IPS DF 6.9 (cell line): ENCODE results near the gene DUSP16.

Experiments
- DNase-seq: peaks from one replicate; pipeline ENCODE4 v3.0.0-alpha.2; 2013; ENCODE audit warnings: low read depth, low spot score
- H3K27ac ChIP-seq: one replicate; pipeline ENCODE4 v1.5.1; 2013; ENCODE audit warnings: low read length, control low read depth
- H3K27me3 ChIP-seq: 2 replicates; pipeline ENCODE4 v1.6.1; 2013; ENCODE audit warnings: mild to moderate bottlenecking, low read length; ENCODE audit not compliant: control insufficient read depth, insufficient read depth
- H3K36me3 ChIP-seq: 2 replicates; pipeline ENCODE4 v1.6.1; 2013; ENCODE audit warnings: low read length; ENCODE audit not compliant: control insufficient read depth, insufficient read depth
- H3K4me1 ChIP-seq: 2 replicates; pipeline ENCODE4 v1.6.1; 2013; ENCODE audit warnings: low read length; ENCODE audit not compliant: control insufficient read depth, insufficient read depth
- H3K4me3 ChIP-seq: 2 replicates; pipeline ENCODE4 v1.5.1; 2013; ENCODE audit warnings: mild to moderate bottlenecking, low read length
- H3K9me3 ChIP-seq: 2 replicates; pipeline ENCODE4 v1.6.1; 2013; ENCODE audit warnings: low read length, inconsistent platforms; ENCODE audit not compliant: control insufficient read depth, insufficient read depth
- WGBS: extraction: QIAGEN DNeasy Blood & Tissue Kit; methylation state at CpG from one replicate; pipeline ENCODE4 v1.1.7; 2013; ENCODE audit warnings: mixed read lengths, missing lambda C conversion rate; ENCODE audit not compliant: insufficient read length, insufficient coverage; 5-methylcytosine and 5-hydroxymethylcytosine counted together

Gene DUSP16

DNA sequence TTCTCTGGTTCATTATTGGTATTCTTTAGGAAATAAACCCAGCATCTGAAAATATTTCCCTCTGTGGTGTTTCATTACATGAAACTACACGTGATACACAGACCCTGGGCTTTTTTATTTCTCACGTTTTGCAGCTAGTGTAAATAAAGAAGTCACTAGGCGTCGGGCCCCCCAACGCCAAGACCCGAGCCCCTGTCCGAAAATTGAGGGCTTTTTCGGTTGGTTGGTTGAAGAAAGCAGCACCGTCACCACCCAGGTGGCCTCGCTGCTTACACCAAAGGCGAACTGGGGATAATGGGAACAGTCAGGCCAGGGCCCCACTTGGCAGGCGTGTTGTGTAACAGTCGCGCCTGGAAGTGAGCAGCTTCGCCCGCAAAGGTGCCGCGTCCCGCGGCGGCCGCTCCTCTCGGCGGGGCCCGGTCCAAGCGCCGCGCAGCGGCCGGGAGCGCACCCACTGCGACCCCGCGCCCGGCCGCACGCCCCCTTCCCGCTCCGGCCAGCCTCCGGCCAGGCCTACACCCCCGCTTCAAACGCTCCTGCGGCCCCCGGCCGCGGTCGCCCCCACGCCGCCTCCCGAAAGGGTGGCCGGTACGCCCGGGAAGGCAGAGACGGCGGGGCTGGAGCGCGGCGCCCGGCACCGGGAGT, 1.2 kb downstream of the DUSP16 start:
- Histone ChIP-seq H3K36me3 (no peaks in the 10 kb centered on the region), H3K27me3 (no peaks in the 10 kb centered on the region), H3K9me3 (no peaks in the 10 kb centered on the region), H3K4me3 (peak overlapping the region; percentile 99), H3K27ac (no peak overlapping the region), H3K4me1 (peaks cover 4% of the 10 kb centered on the region; the same call in 1 of the 2 replicates)
- WGBS, result no CpG with 5 or more reads among the region's 60 CpGs
- no peak for DNase-seq

DNA sequence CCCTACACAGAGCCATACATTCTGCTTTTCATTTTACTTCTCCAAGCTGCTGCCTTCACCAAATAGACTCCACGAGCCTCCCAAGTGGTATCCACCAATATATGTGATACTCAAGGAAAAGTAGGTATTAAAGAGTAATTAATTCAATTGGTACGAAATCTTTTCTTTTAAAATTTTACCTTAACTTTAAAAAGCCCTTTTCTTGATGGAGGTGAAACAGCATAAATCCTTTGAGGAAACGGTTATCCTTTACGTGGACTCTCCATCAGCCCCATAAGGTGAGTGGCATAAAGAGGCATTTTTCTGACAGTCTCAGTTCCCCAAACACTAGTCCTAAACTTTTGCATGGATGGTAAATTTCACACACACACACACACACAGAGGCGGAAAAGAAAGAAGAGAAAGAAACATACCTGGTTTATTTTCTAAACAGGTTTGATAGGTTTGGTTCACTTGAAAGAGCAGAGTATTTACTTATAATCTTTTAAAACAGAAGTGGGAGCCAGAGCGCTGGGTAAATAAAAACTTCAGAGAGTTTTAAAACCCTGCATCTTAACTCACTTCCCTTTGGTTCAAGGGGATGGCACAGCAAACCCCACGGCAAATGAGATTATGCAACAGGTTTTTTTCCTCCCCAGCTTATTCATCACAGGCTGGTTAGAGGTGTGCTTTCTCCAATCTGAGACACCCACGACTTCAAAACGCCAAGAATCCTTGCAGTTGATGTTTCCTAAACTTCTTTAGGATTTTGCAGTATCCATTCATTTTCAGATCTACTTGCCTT, 1.9 kb downstream of the DUSP16 start:
- DNase-seq, result no peak
- Histone ChIP-seq H3K4me3 (peak overlapping the region; percentile 99; the same call in 1 of the 2 replicates), H3K9me3 (no peaks in the 10 kb centered on the region), H3K27me3 (no peaks in the 10 kb centered on the region), H3K27ac (no peak overlapping the region), H3K4me1 (peaks cover 4% of the 10 kb centered on the region; the same call in 1 of the 2 replicates), H3K36me3 (no peaks in the 10 kb centered on the region)
- no CpG with 5 or more reads among the region's 9 CpGs for WGBS

DNA sequence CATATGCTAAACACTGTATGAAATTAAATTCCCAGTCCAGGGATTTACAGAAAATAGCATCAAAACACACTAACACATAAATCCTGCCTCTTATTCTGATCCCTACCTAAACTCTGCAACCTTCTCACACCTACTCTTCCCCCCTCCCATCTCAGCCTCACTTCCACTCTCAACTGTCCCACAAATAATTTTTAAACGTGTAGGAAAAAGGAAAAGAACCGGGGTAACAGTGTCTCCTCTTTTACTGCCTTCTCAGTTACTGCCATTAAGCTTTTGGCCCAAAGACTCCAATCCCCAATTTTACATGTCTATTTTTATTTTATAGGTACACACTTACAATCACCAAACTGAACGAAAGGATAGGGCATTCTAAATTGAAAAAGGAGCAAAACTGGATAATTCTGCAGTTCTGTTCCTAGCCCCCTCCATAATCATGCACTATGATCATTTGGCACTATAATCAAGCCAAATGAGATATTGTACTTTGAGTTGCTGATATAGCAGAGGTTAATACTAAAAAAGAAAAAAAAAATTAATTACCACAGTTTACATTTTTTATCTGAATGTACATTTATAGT, 2.9 kb downstream of the DUSP16 start:
- Histone ChIP-seq H3K36me3 (no peaks in the 10 kb centered on the region), H3K4me3 (peak overlapping the region; percentile 9; the same call in 1 of the 2 replicates), H3K27me3 (no peaks in the 10 kb centered on the region), H3K9me3 (no peaks in the 10 kb centered on the region), H3K4me1 (peaks cover 4% of the 10 kb centered on the region; the same call in 1 of the 2 replicates), H3K27ac (no peak overlapping the region)
- WGBS, result no CpG with 5 or more reads among the region's 3 CpGs
- no peak for DNase-seq

DNA sequence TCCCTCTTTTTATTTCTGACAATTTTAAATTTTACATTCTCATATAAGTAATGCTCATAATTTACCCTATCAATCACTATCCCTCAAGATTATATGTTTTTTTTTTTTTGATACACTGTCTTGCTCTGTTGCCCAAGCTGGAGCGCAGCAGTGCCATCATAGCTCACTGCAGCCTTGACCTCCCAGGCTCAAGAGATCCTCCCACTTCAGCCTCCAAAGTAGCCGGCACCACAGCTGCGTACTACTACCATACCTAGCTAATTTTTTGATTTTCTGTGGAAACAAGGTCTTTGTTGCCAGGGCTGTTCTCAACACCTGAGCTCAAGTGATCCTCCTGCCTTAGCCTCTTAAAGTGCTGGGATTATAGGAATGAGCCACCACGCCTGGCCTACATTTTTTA, 4.4 kb downstream of the DUSP16 start:
- no CpG with 5 or more reads among the region's 4 CpGs for WGBS
- no peak for DNase-seq
- Histone ChIP-seq H3K4me3 (no peak overlapping the region), H3K27ac (no peak overlapping the region), H3K9me3 (no peaks in the 10 kb centered on the region), H3K36me3 (no peaks in the 10 kb centered on the region), H3K27me3 (no peaks in the 10 kb centered on the region), H3K4me1 (no peaks in the 10 kb centered on the region)

DNA sequence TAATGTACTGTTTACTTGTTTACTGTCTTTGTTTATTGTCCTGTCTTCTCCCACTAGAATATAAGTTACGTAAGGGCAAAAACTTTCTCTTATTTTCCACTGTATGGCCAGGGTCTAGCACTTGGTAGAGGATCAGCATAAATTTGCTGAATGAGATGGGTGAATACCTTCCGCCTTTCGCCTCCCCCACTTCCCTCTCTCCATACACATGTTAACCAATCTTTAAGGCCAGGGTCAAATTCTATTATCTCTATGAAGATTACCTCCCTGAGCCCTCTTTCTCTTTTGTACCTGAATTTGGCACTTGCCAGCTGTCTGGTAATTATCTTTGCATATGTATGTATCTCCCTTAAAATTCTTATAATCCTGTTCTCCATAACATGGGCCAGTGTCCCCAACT, 4.9 kb downstream of the DUSP16 start:
- no peaks in the 10 kb centered on the region for H3K4me1 ChIP-seq
- no peak overlapping the region for H3K27ac ChIP-seq
- no peak overlapping the region for H3K4me3 ChIP-seq
- H3K36me3 ChIP-seq, result no peaks in the 10 kb centered on the region
- no peaks in the 10 kb centered on the region for H3K9me3 ChIP-seq
- no peak for DNase-seq
- WGBS, result no CpG with 5 or more reads among the region's 3 CpGs
- no peaks in the 10 kb centered on the region for H3K27me3 ChIP-seq

DNA sequence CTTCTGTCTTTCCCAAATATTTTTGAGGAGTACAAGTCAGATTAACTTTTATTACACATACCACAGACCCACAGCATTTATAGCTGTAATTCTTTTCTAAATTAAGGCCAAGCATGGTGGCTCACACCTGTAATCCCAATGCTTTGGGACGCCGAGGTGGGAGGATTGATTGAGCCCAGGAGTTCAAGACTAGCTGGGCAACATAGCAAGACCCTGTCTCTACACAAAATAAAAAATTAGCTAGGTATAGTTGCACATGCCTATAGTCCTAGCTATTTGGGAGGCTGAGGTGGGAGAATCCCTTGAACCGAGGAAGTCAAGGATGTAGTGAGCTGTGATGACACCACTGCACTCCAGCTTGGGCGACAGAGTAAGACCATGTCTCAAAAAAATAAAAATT, 7.0 kb downstream of the DUSP16 start:
- Histone ChIP-seq H3K9me3 (no peaks in the 10 kb centered on the region), H3K27me3 (no peaks in the 10 kb centered on the region), H3K4me3 (no peak overlapping the region), H3K36me3 (no peaks in the 10 kb centered on the region), H3K4me1 (no peaks in the 10 kb centered on the region), H3K27ac (no peak overlapping the region)
- no peak for DNase-seq
- WGBS, result no CpG with 5 or more reads among the region's 4 CpGs

DNA sequence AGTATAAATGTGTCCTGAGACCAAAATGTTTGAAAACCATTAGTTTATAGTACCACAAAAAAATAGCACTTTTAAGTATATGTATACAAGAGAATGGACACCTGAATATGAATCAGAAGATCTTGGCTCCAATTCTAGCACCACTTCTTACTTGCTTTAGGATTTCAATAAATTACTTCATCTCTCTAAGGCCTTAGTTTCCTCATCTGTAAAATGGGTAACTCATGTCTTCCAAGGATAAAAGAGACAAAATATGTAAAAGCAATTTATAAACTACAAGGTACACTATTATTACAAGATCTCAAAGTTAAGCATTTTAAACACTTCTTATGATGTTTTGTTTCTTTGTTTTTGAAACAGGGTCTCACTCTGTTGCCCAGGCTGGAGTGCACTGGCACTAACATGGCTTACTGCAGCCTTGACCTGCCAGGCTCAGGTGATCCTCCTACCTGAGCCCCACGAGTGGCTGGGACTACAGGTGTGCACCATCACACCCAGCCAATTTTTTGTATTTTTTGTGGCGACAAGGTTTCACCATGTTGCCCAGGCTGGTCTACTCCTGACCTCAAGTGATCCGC, 9.4 kb downstream of the DUSP16 start:
- no CpG with 5 or more reads among the region's 3 CpGs for WGBS
- H3K4me3 ChIP-seq, result no peak overlapping the region

DNA sequence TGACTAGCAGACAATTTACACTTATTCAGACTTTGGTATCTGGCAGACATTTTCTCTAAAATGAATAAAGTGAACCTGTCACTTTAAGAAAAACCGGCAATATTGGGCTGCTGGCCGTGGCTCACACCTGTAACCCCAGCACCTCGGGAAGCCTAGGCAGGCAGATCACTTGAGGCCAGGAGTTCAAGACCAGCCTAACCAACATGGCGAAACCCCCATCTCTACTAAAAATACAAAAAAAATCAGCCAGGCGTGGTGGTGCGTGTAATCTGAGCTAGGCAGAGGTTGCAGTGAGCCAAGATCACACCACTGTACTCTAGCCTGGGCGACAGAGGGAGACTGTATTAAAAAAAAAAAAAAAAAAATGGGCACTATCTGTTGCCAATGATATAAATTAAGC, 11.5 kb downstream of the DUSP16 start:
- no CpG with 5 or more reads among the region's 7 CpGs for WGBS
- Histone ChIP-seq H3K36me3 (no peaks in the 10 kb centered on the region), H3K27ac (no peak overlapping the region), H3K27me3 (no peaks in the 10 kb centered on the region), H3K4me1 (no peaks in the 10 kb centered on the region), H3K4me3 (no peak overlapping the region), H3K9me3 (no peaks in the 10 kb centered on the region)
- DNase-seq, result no peak

More for the DNA sequence above, 9.4 kb downstream of the DUSP16 start:
- no peaks in the 10 kb centered on the region for H3K9me3 ChIP-seq
- no peaks in the 10 kb centered on the region for H3K36me3 ChIP-seq
- H3K4me1 ChIP-seq, result no peaks in the 10 kb centered on the region
- no peaks in the 10 kb centered on the region for H3K27me3 ChIP-seq
- DNase-seq, result no peak
- no peak overlapping the region for H3K27ac ChIP-seq

DNA sequence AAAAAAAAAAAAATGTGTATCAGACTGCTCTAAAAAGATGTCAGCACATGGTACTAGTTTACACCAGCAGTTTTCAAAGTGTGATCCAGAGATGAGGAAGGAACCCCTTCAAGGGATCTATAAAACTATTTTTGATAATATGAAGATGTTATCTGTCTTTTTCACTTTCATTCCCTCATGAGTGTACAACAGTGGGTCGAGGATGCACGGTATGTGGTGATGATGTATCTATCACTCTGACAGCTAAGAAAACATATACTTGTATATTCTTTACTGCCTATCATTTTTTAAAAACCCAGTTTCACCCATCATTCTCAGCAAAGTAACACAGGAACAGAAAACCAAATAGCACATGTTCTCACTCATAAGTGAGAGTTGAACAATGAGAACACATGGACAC, 12.4 kb downstream of the DUSP16 start:
- H3K27me3 ChIP-seq, result no peaks in the 10 kb centered on the region
- H3K4me1 ChIP-seq, result no peaks in the 10 kb centered on the region
- no peaks in the 10 kb centered on the region for H3K9me3 ChIP-seq
- no peak overlapping the region for H3K27ac ChIP-seq
- H3K4me3 ChIP-seq, result no peak overlapping the region
- WGBS, result no CpG with 5 or more reads among the region's 2 CpGs
- no peak for DNase-seq
- no peaks in the 10 kb centered on the region for H3K36me3 ChIP-seq

DNA sequence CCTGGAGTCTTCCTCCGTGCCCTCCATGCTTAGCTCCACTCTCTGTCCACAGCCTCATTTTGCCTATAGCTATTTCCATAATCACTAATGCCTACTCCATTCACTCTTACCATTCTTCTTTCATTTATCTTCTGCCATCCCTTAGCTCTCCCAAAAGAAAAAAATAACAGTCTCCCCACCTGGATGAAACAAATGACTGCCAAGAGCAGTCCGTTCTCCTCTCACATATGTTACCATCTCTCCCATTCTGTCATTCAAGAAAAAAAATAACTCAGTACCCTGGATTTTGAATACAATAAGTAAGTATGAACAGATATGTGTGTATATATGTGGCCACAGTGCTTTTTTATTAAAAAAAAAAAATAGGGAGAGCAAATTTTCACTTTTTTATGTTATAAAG, 13.2 kb downstream of the DUSP16 start:
- WGBS, result no CpG with 5 or more reads among the region's 2 CpGs
- DNase-seq, result no peak

More for the DNA sequence above, 13.2 kb downstream of the DUSP16 start:
- Histone ChIP-seq H3K9me3 (no peaks in the 10 kb centered on the region), H3K36me3 (no peaks in the 10 kb centered on the region), H3K27me3 (no peaks in the 10 kb centered on the region), H3K4me1 (no peaks in the 10 kb centered on the region), H3K4me3 (no peak overlapping the region), H3K27ac (no peak overlapping the region)
